GM21529 (cell line): ENCODE results near the gene UBTD1.
"Not testable (repeated sequence)": the region's sequence is repeated elsewhere in the genome, so short reads cannot be mapped to it uniquely, and the experiment has no call there.

Experiments
- ATAC-seq: cut with Tn5 transposase; IDR thresholded peaks from one replicate; pipeline ENCODE4 v1.9.1; 2021; ENCODE audit not compliant: unreplicated experiment

The UBTD1 gene

GRCh38 chr10:97498841-97499560 is at the start of gene UBTD1:
Gene UBTD1 (plus strand): TSS chr10:97498924. CDS start chr10:97499204, 280 bp downstream.
- no peak for ATAC-seq

- ATAC-seq, result no peak
Measured at GRCh38 chr10:97450828-97451227, 47.9 kb upstream of the UBTD1 start.

- no peak for ATAC-seq
Measured at GRCh38 chr10:97451605-97452004, 47.1 kb upstream of the UBTD1 start.

GRCh38 chr10:97452352-97452751 is 46.4 kb upstream of the UBTD1 start:
- no peak for ATAC-seq

GRCh38 chr10:97454330-97455036 is 44.2 kb upstream of the UBTD1 start:
- ATAC-seq, result no peak

GRCh38 chr10:97456034-97456685 is 42.6 kb upstream of the UBTD1 start:
- ATAC-seq, result no peak

- ATAC-seq, result no peak
Measured at GRCh38 chr10:97456686-97457065, 42.0 kb upstream of the UBTD1 start.

- ATAC-seq, result no peak
Measured at GRCh38 chr10:97459111-97459510, 39.6 kb upstream of the UBTD1 start.

- no peak for ATAC-seq
Measured at GRCh38 chr10:97459933-97460332, 38.8 kb upstream of the UBTD1 start.

GRCh38 chr10:97462309-97462708 is 36.4 kb upstream of the UBTD1 start:
- ATAC-seq, result no peak

GRCh38 chr10:97463363-97464132 is 35.2 kb upstream of the UBTD1 start:
- ATAC-seq, result no peak

- no peak for ATAC-seq
Measured at GRCh38 chr10:97464226-97464625, 34.5 kb upstream of the UBTD1 start.

GRCh38 chr10:97465982-97466381 is 32.7 kb upstream of the UBTD1 start:
- no peak for ATAC-seq

GRCh38 chr10:97466755-97467154 is 32.0 kb upstream of the UBTD1 start:
- no peak for ATAC-seq

- ATAC-seq, result no peak
Measured at GRCh38 chr10:97468162-97468561, 30.6 kb upstream of the UBTD1 start.

GRCh38 chr10:97468781-97469180 is 29.9 kb upstream of the UBTD1 start:
- ATAC-seq, result not testable (repeated sequence)

GRCh38 chr10:97474918-97475317 is 23.8 kb upstream of the UBTD1 start:
- no peak for ATAC-seq

GRCh38 chr10:97475936-97476594 is 22.7 kb upstream of the UBTD1 start:
- no peak for ATAC-seq

- ATAC-seq, result not testable (repeated sequence)
Measured at GRCh38 chr10:97479410-97479809, 19.3 kb upstream of the UBTD1 start.

- ATAC-seq, result no peak
Measured at GRCh38 chr10:97479939-97480338, 18.8 kb upstream of the UBTD1 start.

GRCh38 chr10:97481071-97481470 is 17.7 kb upstream of the UBTD1 start:
- no peak for ATAC-seq
